BLaER1 (cell line): ENCODE measurements around the gene GPR37L1.

Source experiments
- H3K27ac ChIP-seq: shearing (Covaris generic); formaldehyde crosslinking; 2 replicates; pipeline ENCODE4 v1.8.1; 2022
- H3K27me3 ChIP-seq: shearing (Covaris generic); formaldehyde crosslinking; 2 replicates; pipeline ENCODE4 v1.8.1; 2022
- H3K36me3 ChIP-seq: shearing (Covaris generic); formaldehyde crosslinking; 2 replicates; pipeline ENCODE4 v1.8.1; 2022
- H3K4me1 ChIP-seq: shearing (Covaris generic); formaldehyde crosslinking; 2 replicates; pipeline ENCODE4 v1.8.1; 2022
- H3K4me2 ChIP-seq: shearing (Covaris generic); formaldehyde crosslinking; 2 replicates; pipeline ENCODE4 v1.8.1; 2022
- H3K4me3 ChIP-seq: shearing (Covaris generic); formaldehyde crosslinking; 2 replicates; pipeline ENCODE4 v1.8.1; 2022
- H3K9ac ChIP-seq: shearing (Covaris generic); formaldehyde crosslinking; 2 replicates; pipeline ENCODE4 v1.8.1; 2022
- H3K9me3 ChIP-seq: shearing (Covaris generic); formaldehyde crosslinking; 2 replicates; pipeline ENCODE4 v1.8.1; 2022
- H4K20me1 ChIP-seq: shearing (Covaris generic); formaldehyde crosslinking; 2 replicates; pipeline ENCODE4 v1.8.1; 2022
- Cebpa-rat ChIP-seq: shearing (Covaris generic); IDR thresholded peaks from 2 replicates; pipeline ENCODE4 v1.8.1; 2022

Gene GPR37L1

GRCh38 chr1:202124142-202124541, 1.4 kb downstream of the GPR37L1 start:
- H3K9me3 ChIP-seq = no peaks in the 10 kb centered on the region
- H3K9ac ChIP-seq = no peak overlapping the region
- H4K20me1 ChIP-seq = no peaks in the 10 kb centered on the region
- no peak for TF ChIP-seq Cebpa-rat
- peaks cover 22% of the 10 kb centered on the region for H3K4me1 ChIP-seq
- H3K4me2 ChIP-seq = no peak overlapping the region
- H3K36me3 ChIP-seq = no peaks in the 10 kb centered on the region
- H3K4me3 ChIP-seq = no peak overlapping the region
- H3K27me3 ChIP-seq = no peaks in the 10 kb centered on the region
- no peak overlapping the region for H3K27ac ChIP-seq

GRCh38 chr1:202125611-202126010, 2.9 kb downstream of the GPR37L1 start:
- Histone ChIP-seq H3K4me2 (no peak overlapping the region), H3K4me1 (peaks cover 22% of the 10 kb centered on the region), H3K27me3 (no peaks in the 10 kb centered on the region), H3K36me3 (peaks cover under 1% of the 10 kb centered on the region; the same call in 1 of the 2 replicates), H3K4me3 (no peak overlapping the region), H3K9me3 (no peaks in the 10 kb centered on the region), H4K20me1 (peaks cover 1% of the 10 kb centered on the region; the same call in 1 of the 2 replicates), H3K27ac (no peak overlapping the region), H3K9ac (no peak overlapping the region)
- TF ChIP-seq Cebpa-rat = no peak

- Histone ChIP-seq H3K9ac (no peak overlapping the region), H3K4me1 (peaks cover 22% of the 10 kb centered on the region), H3K36me3 (peaks cover 9% of the 10 kb centered on the region), H3K27me3 (no peaks in the 10 kb centered on the region), H4K20me1 (peaks cover 6% of the 10 kb centered on the region; the same call in 1 of the 2 replicates), H3K4me3 (no peak overlapping the region), H3K27ac (no peak overlapping the region), H3K9me3 (no peaks in the 10 kb centered on the region), H3K4me2 (peak overlapping the region; percentile 67)
- TF ChIP-seq Cebpa-rat = no peak
Measured at GRCh38 chr1:202126426-202126825, 3.7 kb downstream of the GPR37L1 start.

- Histone ChIP-seq H3K27me3 (no peaks in the 10 kb centered on the region), H3K9ac (no peak overlapping the region), H3K27ac (no peak overlapping the region), H3K4me1 (peaks cover 29% of the 10 kb centered on the region), H3K4me3 (no peak overlapping the region), H3K36me3 (peaks cover 15% of the 10 kb centered on the region), H3K4me2 (peak overlapping the region; percentile 67), H3K9me3 (no peaks in the 10 kb centered on the region), H4K20me1 (peaks cover 13% of the 10 kb centered on the region)
- no peak for TF ChIP-seq Cebpa-rat
Measured at GRCh38 chr1:202127061-202127460, 4.3 kb downstream of the GPR37L1 start.

- no peak overlapping the region for H3K4me3 ChIP-seq
- peaks cover 30% of the 10 kb centered on the region for H3K4me1 ChIP-seq
- peaks cover 22% of the 10 kb centered on the region for H4K20me1 ChIP-seq
- no peaks in the 10 kb centered on the region for H3K9me3 ChIP-seq
- peak overlapping the region; percentile 67 for H3K4me2 ChIP-seq
- no peak overlapping the region for H3K27ac ChIP-seq
- no peak for TF ChIP-seq Cebpa-rat
- no peaks in the 10 kb centered on the region for H3K27me3 ChIP-seq
- H3K9ac ChIP-seq = no peak overlapping the region
- H3K36me3 ChIP-seq = peaks cover 25% of the 10 kb centered on the region
Measured at GRCh38 chr1:202127836-202128622, 5.3 kb downstream of the GPR37L1 start.

- H3K4me3 ChIP-seq = no peak overlapping the region
- peaks cover 41% of the 10 kb centered on the region for H3K36me3 ChIP-seq
- peaks cover 30% of the 10 kb centered on the region for H3K4me1 ChIP-seq
- no peak overlapping the region for H3K27ac ChIP-seq
- TF ChIP-seq Cebpa-rat = no peak
- H3K9ac ChIP-seq = no peak overlapping the region
- no peaks in the 10 kb centered on the region for H3K27me3 ChIP-seq
- H4K20me1 ChIP-seq = peaks cover 30% of the 10 kb centered on the region
- H3K4me2 ChIP-seq = no peak overlapping the region
- no peaks in the 10 kb centered on the region for H3K9me3 ChIP-seq
Measured at GRCh38 chr1:202129453-202130296, 7.0 kb downstream of the GPR37L1 start.

GRCh38 chr1:202130297-202130721, 7.6 kb downstream of the GPR37L1 start:
- H3K4me3 ChIP-seq = no peak overlapping the region
- no peak overlapping the region for H3K4me2 ChIP-seq
- TF ChIP-seq Cebpa-rat = no peak
- peaks cover 30% of the 10 kb centered on the region for H3K4me1 ChIP-seq
- H3K27me3 ChIP-seq = no peaks in the 10 kb centered on the region
- no peaks in the 10 kb centered on the region for H3K9me3 ChIP-seq
- no peak overlapping the region for H3K27ac ChIP-seq
- peaks cover 36% of the 10 kb centered on the region for H4K20me1 ChIP-seq
- H3K9ac ChIP-seq = no peak overlapping the region
- peaks cover 47% of the 10 kb centered on the region for H3K36me3 ChIP-seq

- Histone ChIP-seq H3K27me3 (no peaks in the 10 kb centered on the region), H3K4me3 (no peak overlapping the region), H4K20me1 (peaks cover 43% of the 10 kb centered on the region), H3K4me2 (no peak overlapping the region), H3K27ac (no peak overlapping the region), H3K9ac (no peak overlapping the region), H3K4me1 (peaks cover 30% of the 10 kb centered on the region), H3K36me3 (peaks cover 54% of the 10 kb centered on the region), H3K9me3 (no peaks in the 10 kb centered on the region)
- TF ChIP-seq Cebpa-rat = no peak
Measured at GRCh38 chr1:202130816-202131522, 8.3 kb downstream of the GPR37L1 start.

- H3K9me3 ChIP-seq = no peaks in the 10 kb centered on the region
- H3K36me3 ChIP-seq = peaks cover 65% of the 10 kb centered on the region
- peaks cover 20% of the 10 kb centered on the region for H3K4me1 ChIP-seq
- H3K27me3 ChIP-seq = no peaks in the 10 kb centered on the region
- peaks cover 55% of the 10 kb centered on the region for H4K20me1 ChIP-seq
- H3K9ac ChIP-seq = no peak overlapping the region
- H3K27ac ChIP-seq = no peak overlapping the region
- no peak overlapping the region for H3K4me3 ChIP-seq
- H3K4me2 ChIP-seq = no peak overlapping the region
- TF ChIP-seq Cebpa-rat = no peak
Measured at GRCh38 chr1:202131956-202132821, 9.5 kb downstream of the GPR37L1 start.
